ENCODE measurements around the gene TEKT3. TPM values are rescaled to one million over a fixed set of nuclear protein-coding genes. Genes with fewer than 3 reads are reported as not detected.

TEKT3 gene
- total and polyA plus RNA-seq, 9 of the 15 experiments (the other 6 are each of a cell fraction or from before 2014, with no cell fraction given): not detected

- WGBS (ENCODE audit: insufficient coverage, low coverage, missing lambda C conversion rate): 2% methylated on average over 6 of the region's 6 CpGs
- Histone ChIP-seq H3K9ac (ENCODE audit: insufficient read depth in 1 of 2, low read depth in 2 of 2, low read length in 2 of 2) (no peak overlapping the region), H3K79me2 (ENCODE audit: control insufficient read depth, insufficient read depth, low read length) (no peaks in the 10 kb centered on the region), H3K36me3 (ENCODE audit: control insufficient read depth, insufficient read depth, low read length) (no peaks in the 10 kb centered on the region), H3K4me3 (no peak overlapping the region), H3K9me1 (ENCODE audit: control insufficient read depth, insufficient read depth, low read length) (no peaks in the 10 kb centered on the region), H3K4me2 (ENCODE audit: insufficient read depth, low read length) (no peak overlapping the region), H4K20me1 (replicated peaks; ENCODE audit: control insufficient read depth, insufficient read depth, low read length) (no peaks in the 10 kb centered on the region), H3K9me3 (replicated peaks; ENCODE audit: control insufficient read depth, insufficient read depth, low read depth, low read length) (no peaks in the 10 kb centered on the region), H3K27me3 (ENCODE audit: control insufficient read depth in 2 of 2, insufficient read depth in 2 of 2, low read length in 2 of 2) (no peaks in the 10 kb centered on the region), H3K27ac (ENCODE audit: extremely low read depth, low read depth, low read length) (no peak overlapping the region), H3K4me1 (replicated peaks in 1 of 2; ENCODE audit: control insufficient read depth in 2 of 2, insufficient read depth in 2 of 2, low read length in 2 of 2) (peaks cover 0 to 6% of the 10 kb centered on the region in 2 experiments; a peak in 2 of 5 replicates), H2AFZ (ENCODE audit: low read depth, low read length) (no peak overlapping the region)
- no peak for ATAC-seq
- TF ChIP-seq FOXA1 (IDR thresholded peaks at IDR 0.05; ENCODE audit: borderline replicate concordance): no peak
- TF ChIP-seq KLF13 (tag; IDR thresholded peaks at IDR 0.05; ENCODE audit: borderline replicate concordance, low read depth): no peak
- TF ChIP-seq RFX7 (CRISPR knock-in tag; IDR thresholded peaks at IDR 0.05): no peak
- TF ChIP-seq PCBP2 (IDR thresholded peaks at IDR 0.05; ENCODE audit: low read depth, low read length, poor library complexity, severe bottlenecking): no peak
- no peak for TF ChIP-seq POLR2AphosphoS2 (IDR thresholded peaks at IDR 0.05; ENCODE audit: low read length)
- no peak for TF ChIP-seq KDM1A (IDR thresholded peaks at IDR 0.05)
- no peak for TF ChIP-seq MNT (conservative IDR thresholded peaks at IDR 0.05)
- no peak for TF ChIP-seq ZNF764 (CRISPR knock-in tag; IDR thresholded peaks at IDR 0.05; ENCODE audit: low read depth)
- TF ChIP-seq ATF4 (CRISPR knock-in tag; IDR thresholded peaks at IDR 0.05): no peak
- TF ChIP-seq ZFPM2 (CRISPR knock-in tag; IDR thresholded peaks at IDR 0.05): no peak
- TF ChIP-seq MXI1 (IDR thresholded peaks at IDR 0.05; ENCODE audit: low read depth, low read length): no peak
- no peak for TF ChIP-seq HMBOX1 (IDR thresholded peaks at IDR 0.05)
- TF ChIP-seq PHB2 (IDR thresholded peaks at IDR 0.05; ENCODE audit: low read depth): no peak
- TF ChIP-seq ZNF347 (CRISPR knock-in tag; IDR thresholded peaks at IDR 0.05; ENCODE audit: low read depth): no peak
- no peak for DNase-seq (ENCODE audit: extremely low read depth in 1 of 4, low spot score in 3 of 4)
- ChIA-PET CTCF (ENCODE audit: low intra/inter-chr PET ratio) (no interaction called here), POLR2A (no interaction called here)
- no TSS peak for BruUV-seq (replicated peaks)
- FAIRE-seq: no peak
- in situ Hi-C loops (cut with MboI): no loop called here
- intact Hi-C loops (cut with micrococcal nuclease): no loop called here
Measured at GRCh38 chr17:15285466-15285865, 55.9 kb downstream of the TEKT3 start.

Measured in K562 (cell line).